NCI-H1105 (cell line): ENCODE results near the gene PCDHGB3.
A peak's percentile ranks its signal among the peaks of the same experiment; 100 is the strongest.
"Not testable (repeated sequence)": the region's sequence is repeated elsewhere in the genome, so short reads cannot be mapped to it uniquely, and the experiment has no call there.

Source experiments
- DNase-seq: peaks from one replicate; lab custom pipeline; 2025; lab: John Stamatoyannopoulos, UW

PCDHGB3 gene

DNA sequence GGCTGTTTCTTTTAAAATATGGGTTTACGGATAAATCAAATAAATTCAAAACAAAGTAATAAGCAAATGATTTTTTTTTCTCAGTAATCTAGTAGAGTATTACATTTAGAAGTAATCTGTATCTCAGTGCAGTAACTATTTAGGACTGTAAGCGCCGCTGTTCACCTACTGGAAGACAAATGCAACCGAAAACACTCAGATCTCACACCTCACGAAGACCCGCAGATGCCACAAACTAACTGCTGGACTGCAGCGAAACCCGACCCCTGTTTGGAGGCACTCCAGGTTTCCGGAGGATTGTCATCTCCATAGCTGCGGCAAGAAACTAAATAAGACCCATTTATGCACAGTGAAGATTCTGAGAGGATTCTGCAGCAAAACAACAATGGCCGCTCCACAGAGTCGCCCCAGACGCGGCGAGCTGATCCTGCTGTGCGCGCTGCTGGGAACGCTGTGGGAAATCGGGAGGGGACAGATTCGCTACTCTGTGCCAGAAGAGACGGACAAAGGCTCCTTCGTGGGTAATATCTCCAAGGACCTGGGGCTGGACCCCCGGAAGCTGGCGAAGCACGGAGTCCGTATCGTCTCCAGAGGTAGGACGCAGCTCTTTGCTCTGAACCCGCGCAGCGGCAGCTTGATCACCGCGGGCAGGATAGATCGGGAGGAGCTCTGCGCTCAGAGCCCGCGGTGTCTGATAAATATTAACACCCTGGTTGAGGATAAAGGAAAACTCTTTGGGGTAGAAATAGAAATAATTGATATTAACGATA lies 22.6 kb downstream of the PCDHGB3 start, which contains the start of gene PCDHGA8:
PCDHGA8 (plus strand) TSS at position 205 of the 770 bp plus-strand sequence; CDS start at position 386, 181 bp downstream.
- DNase-seq, result no peak

DNA sequence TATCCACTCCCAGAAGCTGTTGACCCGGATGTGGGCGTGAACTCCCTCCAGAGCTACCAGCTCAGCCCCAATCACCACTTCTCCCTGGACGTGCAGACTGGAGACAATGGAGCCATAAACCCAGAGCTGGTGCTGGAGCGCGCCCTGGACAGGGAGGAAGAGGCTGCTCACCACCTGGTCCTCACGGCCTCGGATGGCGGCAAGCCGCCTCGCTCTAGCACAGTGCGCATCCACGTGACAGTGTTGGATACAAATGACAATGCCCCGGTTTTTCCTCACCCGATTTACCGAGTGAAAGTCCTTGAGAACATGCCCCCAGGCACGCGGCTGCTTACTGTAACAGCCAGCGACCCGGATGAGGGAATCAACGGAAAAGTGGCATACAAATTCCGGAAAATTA lies 23.2 kb downstream of the PCDHGB3 start:
- DNase-seq, result no peak

- not testable (repeated sequence) for DNase-seq
These were observed 24.6 kb downstream of the PCDHGB3 start for GRCh38 chr5:141394401-141395187.

- not testable (repeated sequence) for DNase-seq
These were observed 27.9 kb downstream of the PCDHGB3 start, which contains the start of gene PCDHGB5 for GRCh38 chr5:141397756-141398551. Gene PCDHGB5, plus strand, starts transcription at chr5:141397947. Its CDS starts 181 bp downstream, at chr5:141398128.

GRCh38 chr5:141398608-141399007 lies 28.6 kb downstream of the PCDHGB3 start:
- DNase-seq, result no peak

GRCh38 chr5:141399555-141400258 lies 29.7 kb downstream of the PCDHGB3 start:
- DNase-seq, result no peak

GRCh38 chr5:141402553-141403243 lies 32.7 kb downstream of the PCDHGB3 start, which contains the start of gene PCDHGA9:
Gene PCDHGA9, plus strand, starts transcription at chr5:141402778. Its CDS starts 175 bp downstream, at chr5:141402953.
- no peak for DNase-seq

- DNase-seq, result no peak
These were observed 33.3 kb downstream of the PCDHGB3 start for GRCh38 chr5:141403387-141403786.

DNA sequence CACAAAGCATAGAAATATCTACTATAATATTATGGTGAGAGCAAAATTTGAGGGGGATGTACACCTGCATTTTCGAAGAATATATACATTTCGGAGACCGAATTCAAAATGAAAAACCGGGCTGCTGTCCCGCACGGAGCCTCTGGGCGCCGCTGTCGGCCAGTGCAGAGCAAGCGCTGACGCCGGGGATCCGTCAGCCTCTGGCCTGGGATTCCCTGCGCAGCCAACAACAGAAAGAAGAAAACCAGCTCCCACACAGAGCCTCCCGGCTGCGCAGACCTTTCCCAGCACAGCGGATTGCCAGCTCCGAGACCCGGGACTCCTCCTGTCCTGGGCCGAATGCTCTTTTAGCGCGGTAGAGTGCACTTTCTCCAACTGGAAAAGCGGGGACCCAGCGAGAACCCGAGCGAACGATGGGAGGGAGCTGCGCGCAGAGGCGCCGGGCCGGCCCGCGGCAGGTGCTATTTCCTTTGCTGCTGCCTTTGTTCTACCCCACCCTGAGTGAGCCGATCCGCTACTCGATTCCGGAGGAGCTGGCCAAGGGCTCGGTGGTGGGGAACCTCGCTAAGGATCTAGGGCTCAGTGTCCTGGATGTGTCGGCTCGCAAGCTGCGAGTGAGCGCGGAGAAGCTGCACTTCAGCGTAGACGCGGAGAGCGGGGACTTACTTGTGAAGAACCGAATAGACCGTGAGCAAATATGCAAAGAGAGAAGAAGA lies 37.9 kb downstream of the PCDHGB3 start, which contains the start of gene PCDHGB6:
PCDHGB6 (plus strand) TSS at position 232 of the 716 bp plus-strand sequence; CDS start at position 414, 182 bp downstream.
- DNase-seq, result not testable (repeated sequence)

DNA sequence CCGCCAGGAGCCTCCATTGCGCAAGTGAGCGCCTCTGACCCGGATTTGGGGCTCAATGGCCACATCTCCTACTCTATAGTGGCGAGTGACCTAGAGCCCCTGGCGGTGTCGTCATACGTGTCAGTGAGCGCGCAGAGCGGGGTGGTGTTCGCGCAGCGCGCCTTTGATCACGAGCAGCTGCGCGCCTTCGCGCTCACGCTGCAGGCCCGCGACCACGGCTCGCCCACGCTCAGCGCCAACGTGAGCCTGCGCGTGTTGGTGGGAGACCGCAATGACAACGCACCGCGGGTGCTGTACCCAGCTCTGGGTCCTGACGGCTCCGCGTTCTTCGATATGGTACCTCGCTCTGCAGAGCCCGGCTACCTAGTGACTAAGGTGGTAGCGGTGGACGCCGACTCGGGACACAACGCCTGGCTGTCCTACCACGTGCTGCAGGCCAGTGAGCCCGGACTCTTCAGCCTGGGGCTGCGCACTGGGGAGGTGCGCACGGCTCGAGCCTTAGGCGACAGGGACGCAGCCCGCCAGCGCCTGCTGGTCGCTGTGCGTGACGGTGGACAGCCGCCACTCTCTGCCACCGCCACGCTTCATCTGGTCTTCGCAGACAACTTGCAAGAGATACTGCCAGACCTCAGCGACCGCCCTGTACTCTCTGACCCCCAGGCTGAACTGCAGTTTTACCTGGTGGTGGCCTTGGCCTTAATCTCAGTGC lies 39.7 kb downstream of the PCDHGB3 start:
- DNase-seq, result no peak

- DNase-seq, result no peak
These were observed 41.5 kb downstream of the PCDHGB3 start for GRCh38 chr5:141411575-141411974.

GRCh38 chr5:141412854-141413539 lies 43.0 kb downstream of the PCDHGB3 start, which contains the start of gene PCDHGA10:
Gene PCDHGA10, plus strand, starts transcription at chr5:141412987. Its CDS starts 189 bp downstream, at chr5:141413176.
- DNase-seq, result no peak

GRCh38 chr5:141413540-141414069 lies 43.6 kb downstream of the PCDHGB3 start:
- DNase-seq, result no peak

- not testable (repeated sequence) for DNase-seq
These were observed 44.7 kb downstream of the PCDHGB3 start for GRCh38 chr5:141414548-141415274.

GRCh38 chr5:141415275-141415618 lies 45.2 kb downstream of the PCDHGB3 start:
- not testable (repeated sequence) for DNase-seq

GRCh38 chr5:141417494-141418172 lies 47.6 kb downstream of the PCDHGB3 start, which contains the start of gene PCDHGB7:
Gene PCDHGB7, plus strand, starts transcription at chr5:141417677. Its CDS starts 183 bp downstream, at chr5:141417860.
- DNase-seq, result peak; percentile 64
